Cortex of kidney (tissue), 1 donor: ENCODE results near the gene WNT9A.

Experiments used
- DNase-seq: peaks from one replicate; lab custom pipeline; 2025; lab: John Stamatoyannopoulos, UW

Gene WNT9A

DNA sequence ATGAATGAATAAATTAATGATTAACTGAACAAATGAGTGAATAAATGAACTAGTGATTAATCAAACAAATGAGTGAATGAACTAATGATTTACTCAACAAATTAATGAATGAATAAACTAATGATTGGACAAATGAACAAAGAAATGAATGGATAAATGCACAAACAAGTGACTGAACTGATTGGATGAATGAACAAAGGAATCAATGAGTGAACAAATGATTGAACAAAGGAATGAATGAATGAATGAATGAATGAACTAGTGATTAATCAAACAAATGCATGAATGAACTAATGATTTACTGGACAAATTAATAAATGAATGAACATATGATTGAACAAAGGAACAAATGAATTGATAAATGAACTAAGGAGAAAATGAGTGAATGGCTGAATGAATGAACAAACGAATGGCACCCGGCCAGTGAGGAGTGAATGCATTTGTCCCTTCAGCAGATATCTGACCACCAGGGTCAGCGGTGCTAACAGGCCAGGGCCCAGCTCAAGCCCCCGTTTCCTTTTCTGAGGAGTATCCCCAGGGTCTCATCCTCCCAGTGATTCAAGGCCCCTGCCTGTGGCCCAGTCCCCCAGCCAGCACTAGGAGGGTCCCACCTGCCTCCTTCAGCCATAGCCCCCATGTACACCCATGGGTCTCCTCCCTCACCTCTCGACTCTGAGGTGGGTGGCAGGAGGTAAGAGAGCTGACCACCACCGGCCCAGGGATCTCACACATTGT is 49.9 kb downstream of the WNT9A start:
- DNase-seq, result no peak

DNA sequence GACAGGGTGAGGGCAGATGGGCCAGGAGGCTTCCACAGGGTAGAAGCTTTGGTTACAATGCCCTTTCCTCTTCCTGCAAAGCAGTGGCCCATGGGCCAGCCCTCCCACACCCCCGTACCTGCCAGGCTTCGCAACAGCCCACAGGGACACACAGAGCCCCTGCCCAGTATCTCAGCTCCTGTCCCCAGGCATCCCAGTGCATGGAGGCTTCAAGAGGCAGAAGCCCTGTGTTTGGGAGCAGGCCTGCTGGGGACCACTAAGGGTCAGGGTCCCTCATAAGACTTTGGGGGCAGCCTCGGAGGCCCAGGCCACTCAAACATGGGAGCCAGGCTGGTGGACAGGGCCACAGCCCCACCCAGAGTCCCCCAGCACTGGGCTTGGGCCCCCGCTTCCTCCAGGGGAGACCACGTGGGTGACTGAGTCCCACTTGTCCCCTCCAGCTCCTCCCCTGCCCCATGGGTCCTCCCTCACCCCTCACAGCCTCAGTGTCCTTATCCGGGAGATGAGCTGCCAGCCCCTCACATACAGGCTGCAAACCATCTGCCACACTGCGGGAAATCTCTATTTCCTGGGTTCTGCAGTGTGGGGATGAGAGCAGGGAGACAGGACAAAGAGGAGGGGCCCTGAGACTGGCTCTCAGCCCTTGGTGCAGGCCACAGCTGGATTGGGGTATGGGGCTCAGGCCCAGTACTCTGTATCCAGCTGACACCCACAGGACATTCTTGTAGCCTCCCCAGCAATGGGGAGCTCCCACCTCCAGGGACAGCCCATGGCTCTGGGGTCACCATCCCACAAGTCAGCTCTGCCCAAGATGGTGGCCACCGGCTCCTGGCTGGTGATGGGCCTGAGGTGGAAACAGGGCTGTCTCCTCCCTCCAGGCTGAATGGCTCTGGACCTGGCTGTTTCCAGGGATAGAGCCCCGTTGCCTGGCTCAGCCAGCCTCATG is 50.7 kb downstream of the WNT9A start:
- no peak for DNase-seq

DNA sequence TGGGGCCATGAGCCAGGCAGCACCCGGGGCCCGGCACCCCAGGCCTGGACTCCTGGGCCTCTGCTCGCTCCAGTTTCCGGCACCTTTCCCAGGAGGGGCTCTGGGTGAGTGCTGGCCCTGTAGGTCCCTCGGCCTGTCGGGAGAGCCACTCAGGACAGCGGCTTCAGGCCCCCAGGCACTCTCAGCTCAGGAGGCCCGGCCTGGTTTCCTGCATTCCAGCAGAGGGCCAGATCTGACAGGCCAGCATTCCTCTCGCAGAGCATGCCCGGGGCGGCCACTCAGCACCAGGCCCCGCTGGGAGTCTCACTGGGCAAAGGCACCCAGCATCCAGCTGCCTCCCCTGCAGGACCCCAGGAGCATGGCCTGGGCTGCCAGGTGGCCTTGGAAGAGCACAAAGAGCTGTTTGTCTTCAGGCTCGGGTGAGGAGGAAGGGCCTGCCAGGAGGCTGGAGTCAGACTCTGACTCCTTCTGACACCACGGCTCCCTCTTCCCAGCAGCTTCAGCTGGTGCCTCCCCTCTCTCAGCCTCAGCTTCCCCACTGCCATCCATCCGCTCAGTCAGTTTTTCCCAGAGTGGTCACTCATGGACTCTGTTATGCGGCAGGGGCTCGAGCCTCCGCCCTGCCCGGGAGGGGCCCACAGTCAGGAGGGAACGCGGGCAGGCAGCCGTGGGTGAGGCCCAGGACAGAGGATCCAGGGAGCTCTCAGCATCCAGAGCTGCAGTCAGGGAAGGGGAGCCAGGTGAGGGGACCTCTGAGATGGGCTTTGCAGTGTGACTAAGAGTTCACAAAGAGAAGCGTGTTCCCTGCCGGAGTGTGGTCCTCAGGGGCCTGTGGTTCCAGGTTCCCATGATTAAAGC is 51.7 kb downstream of the WNT9A start:
- DNase-seq, result no peak

DNA sequence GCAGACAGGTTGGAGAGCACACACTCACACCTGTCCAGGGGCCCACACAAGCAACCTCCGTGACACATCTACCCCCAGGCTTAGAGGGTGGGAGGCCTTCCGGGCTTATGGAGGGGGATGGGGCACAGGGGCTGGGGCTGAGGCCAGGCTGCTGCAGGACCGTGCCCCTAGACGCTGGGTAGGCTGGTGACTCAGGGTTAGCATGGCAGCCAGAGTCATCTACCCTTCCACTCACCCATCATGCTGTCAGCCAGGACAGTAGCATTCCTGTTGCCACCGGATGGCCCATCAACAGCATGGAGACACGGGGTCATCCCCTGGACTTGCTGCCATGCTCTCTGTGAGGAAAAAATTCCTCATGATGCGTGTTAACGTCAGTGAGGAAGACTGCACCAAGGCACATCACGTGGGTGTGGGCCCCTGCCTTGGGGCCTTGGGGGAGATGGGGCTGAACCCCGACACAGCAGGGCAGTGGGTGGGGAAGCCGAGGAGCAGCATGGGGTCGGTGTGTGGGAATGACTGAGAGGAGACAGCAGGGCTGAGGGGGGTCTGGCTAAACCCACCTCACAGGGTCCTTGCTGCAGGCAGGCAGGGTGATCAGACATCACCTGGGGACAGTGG is 52.8 kb downstream of the WNT9A start:
- no peak for DNase-seq

DNA sequence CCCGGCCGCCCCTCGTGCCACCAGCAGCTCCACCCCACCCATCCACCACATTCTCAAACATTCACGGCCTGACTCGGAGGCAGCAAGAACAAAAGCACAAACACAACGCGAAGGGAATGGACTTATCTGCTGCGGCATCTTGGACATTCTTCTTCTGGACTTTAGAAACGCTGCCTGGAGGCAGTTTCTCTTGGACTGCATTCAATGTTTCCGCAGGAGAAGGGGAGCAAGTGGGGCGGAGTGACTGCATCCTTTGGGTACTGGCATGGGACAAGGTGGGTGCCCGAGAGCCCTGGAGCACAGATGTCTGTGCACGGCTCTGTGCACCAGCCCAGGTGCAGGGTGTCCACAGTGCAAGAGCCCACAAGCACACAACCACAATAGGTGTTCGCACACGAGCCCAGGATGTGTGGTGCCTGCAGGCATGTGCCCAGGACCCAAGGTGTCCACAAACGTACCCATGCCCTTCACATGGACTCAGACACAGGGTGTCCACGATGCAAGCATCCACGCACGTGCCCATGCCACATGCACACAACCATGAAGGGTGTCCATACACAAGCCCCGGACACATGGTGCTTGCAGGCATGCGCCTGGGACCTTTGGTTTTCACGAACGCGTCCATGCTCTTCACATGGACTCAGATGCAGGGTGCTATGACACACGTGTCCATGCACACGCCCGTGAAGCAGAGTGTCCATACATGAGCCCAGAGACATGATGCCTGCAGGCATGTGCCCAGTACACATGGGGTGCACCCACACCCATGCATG is 53.6 kb downstream of the WNT9A start:
- DNase-seq, result no peak

DNA sequence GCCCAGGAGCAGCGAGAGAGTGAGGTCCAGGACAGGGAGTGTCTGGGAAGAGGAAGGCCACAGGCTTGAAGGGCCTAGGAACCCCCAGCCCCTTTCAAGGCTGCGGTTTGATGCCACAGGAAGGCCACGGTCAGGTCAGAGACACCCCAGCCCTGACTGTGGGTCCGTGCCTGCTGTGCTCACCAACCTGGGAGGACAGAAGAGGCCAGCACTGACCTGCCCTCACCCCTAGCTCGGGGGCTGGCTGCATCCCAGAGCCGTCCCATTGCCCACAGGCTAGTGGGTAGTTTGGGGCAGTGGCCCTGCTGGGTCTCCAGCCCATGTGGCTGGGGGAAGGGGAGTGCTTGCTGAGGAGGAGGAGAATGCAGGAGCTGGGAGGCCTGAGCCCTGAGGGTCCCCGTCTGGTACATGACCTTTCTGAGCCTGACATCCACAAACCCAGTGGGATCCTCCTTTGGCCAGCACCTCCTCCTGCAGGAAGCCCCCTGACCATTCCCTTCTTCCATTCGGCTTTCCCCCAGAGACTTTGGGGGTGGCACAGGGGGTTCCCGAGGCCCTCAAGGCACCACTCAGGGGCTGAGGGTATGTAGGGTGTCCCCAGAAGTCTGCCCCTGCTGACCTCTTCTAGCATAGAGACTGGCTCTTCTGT is 54.3 kb downstream of the WNT9A start:
- DNase-seq, result no peak

DNA sequence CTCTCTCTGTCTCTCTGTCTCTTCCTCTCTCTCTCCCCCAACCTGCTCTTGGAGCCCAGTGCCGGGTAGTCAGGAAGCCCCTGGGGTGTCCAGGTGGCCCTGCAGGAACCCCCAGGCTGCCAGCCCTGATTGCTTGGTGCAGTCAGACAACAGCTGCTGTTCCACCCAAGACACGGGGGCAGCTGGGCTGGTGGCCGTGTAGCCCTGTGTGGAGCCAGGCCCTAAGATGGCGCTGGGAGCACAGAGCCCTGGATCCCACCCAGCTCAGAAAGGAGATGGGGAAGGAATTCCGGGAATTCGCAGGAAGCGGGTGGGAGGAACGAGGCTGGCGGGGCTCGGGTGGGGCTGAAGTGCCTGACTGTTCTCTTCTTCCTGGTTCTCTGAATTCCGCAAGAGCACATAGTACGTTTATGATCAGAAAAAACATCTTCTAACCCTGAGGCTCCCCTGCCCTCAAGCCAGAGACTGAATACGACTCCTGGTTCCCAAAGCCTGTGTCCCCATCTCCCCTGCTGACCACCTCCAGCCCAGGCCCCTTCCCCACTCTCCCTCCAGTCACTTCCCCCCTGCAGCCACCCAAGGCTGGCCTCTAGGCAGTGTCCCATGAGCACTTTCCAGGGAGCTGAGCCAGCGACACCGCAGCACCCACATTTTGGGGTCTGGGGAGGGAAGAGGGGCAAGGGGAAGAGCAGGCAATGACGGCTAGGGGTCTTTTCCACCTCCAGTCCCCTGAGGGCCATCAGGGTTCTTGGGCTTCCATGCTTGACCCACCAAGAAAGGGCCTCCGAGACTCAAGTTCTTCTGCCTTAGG is 55.0 kb downstream of the WNT9A start:
- DNase-seq, result no peak

DNA sequence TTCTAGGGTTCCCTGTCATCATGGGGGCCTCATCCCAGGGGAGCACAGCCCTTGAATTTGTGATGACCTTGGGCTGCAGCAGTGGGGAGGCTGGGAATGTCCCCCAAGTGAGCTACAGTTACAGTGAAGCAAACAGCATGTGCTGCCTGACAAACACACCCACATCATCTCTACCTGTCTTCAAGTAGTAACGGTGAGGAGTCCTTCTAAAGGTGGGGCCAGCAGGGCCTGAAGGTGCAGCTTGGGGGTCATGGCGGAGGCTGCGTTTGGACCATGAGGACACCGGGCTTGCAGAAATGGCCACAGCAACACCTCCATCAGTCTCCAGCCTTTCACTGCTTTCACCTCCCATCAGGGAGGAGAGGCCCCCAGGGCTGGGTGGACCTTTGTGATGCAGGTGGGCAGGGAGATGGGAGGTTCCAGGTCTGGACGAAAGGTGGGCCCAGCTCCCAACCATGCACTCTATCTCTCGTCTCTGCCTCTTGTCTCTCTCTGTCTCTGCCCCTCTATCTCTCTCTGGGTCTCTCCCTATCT is 55.7 kb downstream of the WNT9A start:
- DNase-seq, result no peak

DNA sequence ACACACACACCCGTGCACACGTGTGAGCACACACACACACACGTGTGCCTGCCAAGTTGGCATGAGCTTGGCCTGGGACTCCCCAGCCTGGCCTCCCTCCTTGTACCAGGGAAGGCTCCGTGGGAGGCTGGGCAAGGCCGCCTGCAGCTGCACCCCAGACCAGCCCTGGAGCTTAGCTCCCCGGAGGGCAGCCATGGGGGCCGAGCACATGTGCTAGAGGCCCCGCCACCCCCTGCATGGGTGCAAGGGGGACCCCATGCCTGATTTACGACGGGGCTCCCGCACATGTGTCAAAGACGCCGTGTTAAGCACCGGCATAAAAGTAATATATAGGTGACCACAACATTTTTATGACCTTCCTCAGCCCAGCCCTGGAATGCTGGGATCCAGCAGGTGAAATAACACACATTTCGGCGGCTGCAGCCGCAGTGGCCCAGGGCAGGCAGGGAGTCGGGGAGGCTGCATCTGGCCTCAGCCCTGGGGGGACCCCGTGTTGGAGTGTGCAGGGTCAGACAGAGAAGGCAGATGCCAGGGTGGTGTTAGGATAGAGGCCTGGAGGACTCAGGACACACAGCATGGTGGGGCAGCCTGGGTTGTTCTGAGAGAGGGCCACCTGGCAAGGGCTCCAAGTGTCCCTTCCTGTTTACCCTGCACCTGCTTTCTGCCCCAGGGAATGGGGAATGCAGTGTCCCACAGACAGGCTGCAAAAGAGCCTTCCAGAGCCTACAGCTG is 56.3 kb downstream of the WNT9A start:
- no peak for DNase-seq

DNA sequence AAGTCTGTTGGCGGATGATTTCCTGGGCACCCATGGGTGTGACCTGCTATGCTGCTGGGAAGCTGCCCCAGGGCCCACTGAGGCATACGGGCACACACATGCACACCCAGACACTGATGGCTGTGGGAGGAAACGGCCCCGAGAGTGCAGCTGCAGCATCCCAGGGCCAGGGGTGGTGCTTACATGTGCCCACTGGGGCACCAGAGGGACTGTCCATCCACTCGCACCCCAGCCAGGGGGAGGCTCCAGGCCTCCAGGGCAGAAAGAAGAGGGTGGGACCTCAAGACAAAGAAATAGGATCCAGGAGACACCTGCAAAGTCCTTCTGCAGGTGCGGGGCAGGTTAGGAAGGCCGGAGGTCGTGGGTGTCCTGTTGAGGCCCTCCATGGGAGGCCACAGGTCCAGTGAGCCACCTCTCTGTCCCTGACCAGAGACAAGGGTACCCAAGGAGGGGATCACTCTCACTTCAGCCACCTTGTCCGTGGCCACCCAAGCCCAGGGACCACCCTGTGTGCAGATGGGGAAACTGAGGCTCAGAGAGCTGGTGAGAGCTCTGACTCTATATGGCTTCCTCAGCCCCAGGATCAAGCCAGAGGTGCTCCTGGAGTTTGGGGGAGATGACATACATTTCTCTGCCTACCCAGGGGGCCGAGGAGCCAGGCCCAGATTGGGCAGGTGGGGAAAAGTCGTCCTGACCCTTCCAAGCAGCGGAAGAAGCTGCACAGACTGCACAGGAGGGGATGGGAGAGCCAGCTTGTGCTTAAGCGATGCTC is 57.1 kb downstream of the WNT9A start:
- DNase-seq, result no peak

DNA sequence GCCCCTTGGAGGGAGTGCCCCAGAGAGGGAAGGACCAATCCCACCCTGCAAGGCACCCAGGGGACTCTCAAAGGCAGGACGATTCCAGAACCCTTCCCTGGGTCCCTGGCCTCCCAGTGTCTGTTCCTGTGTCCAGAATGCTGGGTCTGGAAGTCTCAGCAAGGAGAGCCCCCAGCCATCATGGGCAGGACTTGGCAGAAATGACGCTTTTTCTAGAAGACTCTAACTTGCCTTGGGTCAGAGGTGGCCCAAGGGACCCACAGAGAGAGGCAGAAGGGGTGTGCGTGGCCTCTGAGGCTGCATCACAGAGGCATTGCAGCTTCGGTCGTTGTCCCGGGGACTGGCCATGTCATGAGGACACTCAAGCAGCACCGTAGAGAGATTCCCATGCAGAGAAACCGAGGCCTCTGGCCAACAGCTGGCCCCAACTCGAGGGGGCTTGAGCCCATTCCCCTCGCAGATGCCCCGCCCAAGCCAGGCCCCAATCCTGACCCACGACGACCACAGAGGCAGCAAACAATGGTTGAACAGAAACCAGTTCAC is 57.8 kb downstream of the WNT9A start:
- DNase-seq, result no peak

DNA sequence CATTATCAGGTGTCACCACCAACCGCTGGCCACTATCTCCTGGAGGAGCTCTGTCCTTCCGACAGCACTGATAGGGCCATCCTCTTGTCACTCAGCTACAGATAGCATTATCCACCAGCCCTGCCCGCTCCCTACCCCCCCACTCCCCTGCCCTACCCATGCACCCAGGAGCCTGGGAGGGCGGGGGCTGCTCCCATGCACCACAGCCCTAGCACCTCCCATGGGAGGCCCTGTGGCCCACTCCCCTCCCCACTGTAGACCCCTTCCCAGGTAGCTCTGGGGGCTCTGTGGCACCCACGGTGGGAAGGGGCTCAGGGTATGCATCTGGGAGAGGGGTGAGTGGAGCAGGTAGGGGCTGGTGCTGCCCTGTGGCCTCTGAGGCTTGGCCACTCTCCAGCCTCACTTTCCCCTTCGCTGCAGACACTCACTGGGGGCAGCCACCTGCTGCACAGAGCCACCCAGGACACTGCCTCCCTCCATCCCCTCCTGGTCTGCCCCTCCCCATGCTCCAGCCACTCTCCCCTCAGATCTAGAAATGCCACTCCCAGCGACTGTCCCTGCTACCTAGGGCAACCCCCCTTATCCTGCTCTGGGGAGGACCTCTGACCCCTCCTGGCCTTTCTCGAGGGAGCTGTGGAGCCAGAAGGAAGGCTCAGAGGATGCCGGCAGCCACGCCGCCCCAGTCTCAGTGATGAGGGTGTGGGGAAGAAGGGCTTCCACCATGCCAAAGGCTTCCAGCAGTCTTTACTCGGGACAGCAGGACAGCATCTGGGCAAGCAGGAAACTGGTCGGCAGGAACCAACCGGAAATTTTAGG is 58.5 kb downstream of the WNT9A start:
- no peak for DNase-seq

DNA sequence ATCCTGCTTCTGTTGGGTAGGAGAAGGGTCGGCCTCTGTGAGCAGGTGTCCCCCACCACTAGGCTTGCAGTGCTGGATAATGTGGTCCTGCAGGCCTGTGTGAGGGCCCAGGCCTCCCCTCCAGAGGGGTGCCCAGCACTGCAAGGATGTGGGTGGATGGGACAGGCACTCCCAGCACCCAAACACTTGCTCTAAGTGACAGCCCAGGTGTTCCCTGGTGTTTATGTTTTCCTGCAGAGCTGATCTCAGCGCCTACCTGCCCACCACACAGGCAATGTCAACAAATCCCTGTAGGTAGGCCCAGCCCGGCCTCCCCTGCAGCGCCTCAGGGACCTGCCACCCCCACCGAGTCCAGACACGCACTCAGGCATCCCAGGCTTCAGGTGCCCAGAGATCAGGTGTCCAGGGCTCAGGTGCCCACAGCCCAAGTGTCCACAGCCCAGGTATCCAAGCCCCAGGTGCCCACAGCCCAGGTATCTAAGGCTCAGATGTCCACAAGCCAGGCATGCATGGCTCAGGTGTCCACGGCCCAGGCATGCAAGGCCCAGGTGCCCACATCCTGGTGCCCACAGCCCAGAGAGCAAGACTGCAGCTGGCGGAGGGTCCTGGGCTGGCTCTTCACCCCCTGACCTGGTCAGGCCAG is 59.2 kb downstream of the WNT9A start:
- no peak for DNase-seq

DNA sequence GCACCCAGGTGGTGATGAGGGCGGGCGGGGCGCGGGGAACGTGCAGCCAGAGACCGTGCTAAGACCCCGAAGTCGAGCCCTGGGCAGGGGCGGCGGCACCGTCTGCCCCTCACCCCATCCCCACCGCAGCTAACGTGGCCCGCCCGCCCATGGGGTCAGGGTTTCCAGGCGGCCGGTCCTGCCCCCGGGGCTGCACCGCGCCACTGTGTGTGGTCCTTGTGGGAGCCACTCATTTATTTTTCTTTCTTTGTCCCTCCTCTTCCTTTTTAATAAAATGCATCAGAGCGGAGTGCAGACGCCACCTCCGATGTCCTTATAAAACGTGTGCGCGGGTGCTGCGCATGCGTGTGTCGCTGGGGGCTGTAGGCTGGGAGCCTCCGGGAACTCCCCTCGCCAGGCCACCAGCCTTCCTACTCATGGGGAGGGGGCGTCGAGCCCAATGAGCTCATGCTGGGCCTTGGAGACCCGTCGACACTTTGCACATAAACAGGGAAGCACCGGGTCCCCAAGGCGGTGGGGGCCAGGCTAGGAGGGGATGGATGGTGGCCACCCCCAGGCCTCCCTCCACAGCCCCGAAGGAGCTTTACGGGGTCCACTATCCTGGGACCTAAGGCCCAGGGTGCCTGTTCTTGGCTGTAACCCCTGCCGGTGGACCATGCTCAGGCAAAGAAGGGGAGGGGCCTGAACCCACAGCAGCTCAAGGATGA is 59.9 kb downstream of the WNT9A start:
- DNase-seq, result no peak

DNA sequence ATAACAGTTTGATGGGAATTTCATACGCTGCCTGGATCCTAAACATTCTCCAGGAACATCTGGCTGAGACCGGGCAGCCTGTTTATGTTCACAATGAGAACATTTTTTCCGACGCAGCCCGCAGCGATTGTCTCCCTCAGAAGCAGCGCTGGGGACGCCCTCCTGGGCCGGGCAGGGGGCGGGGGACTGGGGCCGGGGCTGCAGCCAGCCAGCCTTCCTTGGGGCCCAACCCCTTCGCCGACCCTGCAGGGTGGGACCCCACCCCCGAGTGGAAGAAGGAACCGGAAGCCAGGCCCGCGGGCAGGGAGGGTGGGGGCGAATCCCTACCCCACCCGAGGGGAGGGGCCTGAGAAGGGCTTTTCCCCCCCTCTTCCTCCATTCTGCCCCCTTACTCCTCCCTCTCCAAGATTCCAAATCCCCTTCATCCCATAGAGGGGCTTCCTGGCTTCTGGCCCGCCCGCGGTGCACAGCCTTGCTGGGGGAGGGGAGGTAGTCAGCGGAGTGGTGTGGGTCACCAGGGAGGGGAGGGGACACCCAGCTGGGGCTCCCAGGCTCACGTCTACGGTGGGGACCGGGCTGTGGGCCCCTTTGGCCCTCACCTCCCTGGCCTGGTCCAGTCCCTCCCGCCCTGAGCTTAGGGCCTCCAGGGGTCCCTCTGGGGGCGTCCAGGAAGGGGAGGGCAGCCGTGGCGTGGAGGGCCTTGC is 60.6 kb downstream of the WNT9A start:
- DNase-seq, result no peak
